NB4 (cell line): ENCODE measurements around the gene AFF3.
A peak's percentile ranks its signal among the peaks of the same experiment; 100 is the strongest.

Source experiments
- DNase-seq: peaks from one replicate; pipeline ENCODE4 v3.0.0; 2010; ENCODE audit warnings: low read depth
- H3K4me3 ChIP-seq: one replicate; pipeline ENCODE4 v1.5.1; 2011; ENCODE audit warnings: mild to moderate bottlenecking, low read depth, low read length, moderate library complexity
- CTCF ChIP-seq: IDR thresholded peaks from one replicate; pipeline ENCODE4 v1.5.1; 2012; ENCODE audit warnings: low read depth, low read length
- MAX ChIP-seq: IDR thresholded peaks from 2 replicates; pipeline ENCODE4 v1.6.1; 2011; ENCODE audit warnings: low read depth, low read length
- MYC ChIP-seq: IDR thresholded peaks from 2 replicates; pipeline ENCODE4 v1.6.1; 2011; ENCODE audit warnings: low read depth, low read length
- POLR2A ChIP-seq: IDR thresholded peaks from 2 replicates; pipeline ENCODE4 v1.6.1; 2011; ENCODE audit warnings: mild to moderate bottlenecking; ENCODE audit not compliant: insufficient read length; ENCODE audit errors: extremely low read depth

AFF3 gene

GRCh38 chr2:99689145-99689742 lies 453.1 kb downstream of the AFF3 start:
- DNase-seq = no peak
- TF ChIP-seq MYC (no peak), MAX (no peak), POLR2A (no peak), CTCF (no peak)
- no peak overlapping the region for H3K4me3 ChIP-seq

- H3K4me3 ChIP-seq = no peak overlapping the region
- no peak for DNase-seq
- no peak for TF ChIP-seq POLR2A
- no peak for TF ChIP-seq CTCF
- no peak for TF ChIP-seq MAX
- TF ChIP-seq MYC = no peak
Measured at GRCh38 chr2:99688699-99689098, 453.7 kb downstream of the AFF3 start.

- DNase-seq = no peak
- TF ChIP-seq MYC (no peak), CTCF (no peak), POLR2A (no peak), MAX (no peak)
- no peak overlapping the region for H3K4me3 ChIP-seq
Measured at GRCh38 chr2:99682275-99683060, 459.9 kb downstream of the AFF3 start.

GRCh38 chr2:99680946-99681345 lies 461.4 kb downstream of the AFF3 start:
- no peak overlapping the region for H3K4me3 ChIP-seq
- DNase-seq = peak; percentile 8
- TF ChIP-seq POLR2A (no peak), MYC (no peak), CTCF (no peak), MAX (no peak)

GRCh38 chr2:99679518-99679917 lies 462.9 kb downstream of the AFF3 start:
- no peak overlapping the region for H3K4me3 ChIP-seq
- no peak for DNase-seq
- TF ChIP-seq POLR2A (no peak), MYC (no peak), MAX (no peak), CTCF (no peak)
